Astrocyte (in vitro differentiated cells and primary cell): ENCODE data around the gene TDO2. TPM values are rescaled to one million over a fixed set of nuclear protein-coding genes. Genes with fewer than 3 reads are reported as not detected.
"Not testable (repeated sequence)": the region's sequence is repeated elsewhere in the genome, so short reads cannot be mapped to it uniquely, and the experiment has no call there.

ENCODE experiments used
- DNase-seq: peaks from one replicate; pipeline ENCODE4 v3.0.0-alpha.2; 2010; ENCODE audit warnings: low read depth
- FAIRE-seq: peaks from 2 replicates; lab custom pipeline; 2011; peaks lifted over from hg19 to GRCh38; lab: Jason Lieb, UNC
- H2AFZ ChIP-seq: 2 replicates; pipeline ENCODE4 v1.6.0; 2012; ENCODE audit warnings: low read depth, low read length, inconsistent platforms
- H3K27ac ChIP-seq: 2 replicates; pipeline ENCODE4 v1.5.1; 2011; ENCODE audit warnings: low read depth, low read length, inconsistent platforms
- H3K27me3 ChIP-seq: 2 replicates; pipeline ENCODE4 v1.6.0; 2011; ENCODE audit warnings: low read length, inconsistent platforms; ENCODE audit not compliant: insufficient read depth
- H3K36me3 ChIP-seq: 2 replicates; pipeline ENCODE4 v1.5.1; 2011; ENCODE audit warnings: low read length, inconsistent platforms; ENCODE audit not compliant: insufficient read depth
- H3K4me1 ChIP-seq: 2 replicates; pipeline ENCODE4 v1.5.1; 2011; ENCODE audit warnings: low read length, inconsistent platforms; ENCODE audit not compliant: insufficient read depth
- H3K4me2 ChIP-seq: 2 replicates; pipeline ENCODE4 v1.6.0; 2012; ENCODE audit warnings: low read length, inconsistent platforms
- H3K4me3 ChIP-seq: 2 replicates; pipeline ENCODE4 v1.5.1; 2011; ENCODE audit warnings: low read depth, mild to moderate bottlenecking, low read length, inconsistent platforms; ENCODE audit not compliant: insufficient read depth
- H3K79me2 ChIP-seq: 2 replicates; pipeline ENCODE4 v1.6.0; 2012; ENCODE audit warnings: mild to moderate bottlenecking, low read length, inconsistent platforms; ENCODE audit not compliant: insufficient read depth
- H3K9ac ChIP-seq: 2 replicates; pipeline ENCODE4 v1.6.0; 2012; ENCODE audit warnings: mild to moderate bottlenecking, low read length, inconsistent platforms
- H3K9me3 ChIP-seq: 2 replicates; pipeline ENCODE4 v1.5.1; 2012; ENCODE audit warnings: low read depth, mild to moderate bottlenecking, low read length, inconsistent platforms; ENCODE audit not compliant: insufficient read depth
- H4K20me1 ChIP-seq: 2 replicates; pipeline ENCODE4 v1.6.0; 2012; ENCODE audit warnings: low read length, inconsistent platforms; ENCODE audit not compliant: insufficient read depth
- H3K27ac Mint-ChIP-seq: one replicate; pipeline ENCODE4 v1.8.0; 2021; ENCODE audit warnings: mild to moderate bottlenecking, mixed read lengths; ENCODE audit not compliant: unreplicated experiment
- H3K27me3 Mint-ChIP-seq: one replicate; pipeline ENCODE4 v1.8.0; 2021; ENCODE audit warnings: low read depth, mixed read lengths; ENCODE audit not compliant: unreplicated experiment
- H3K36me3 Mint-ChIP-seq: one replicate; pipeline ENCODE4 v1.8.0; 2021; ENCODE audit warnings: low read depth, mixed read lengths; ENCODE audit not compliant: unreplicated experiment
- H3K4me1 Mint-ChIP-seq: one replicate; pipeline ENCODE4 v1.8.0; 2021; ENCODE audit warnings: low read depth, mixed read lengths; ENCODE audit not compliant: unreplicated experiment
- H3K4me3 Mint-ChIP-seq: one replicate; pipeline ENCODE4 v1.8.0; 2021; ENCODE audit warnings: mild to moderate bottlenecking, moderate library complexity, mixed read lengths; ENCODE audit not compliant: unreplicated experiment
- H3K9me3 Mint-ChIP-seq: one replicate; pipeline ENCODE4 v1.8.0; 2021; ENCODE audit warnings: mild to moderate bottlenecking, mixed read lengths; ENCODE audit not compliant: unreplicated experiment
- CTCF ChIP-seq: IDR thresholded peaks from 2 replicates; pipeline ENCODE4 v1.5.1; 2011; ENCODE audit warnings: low read depth, mild to moderate bottlenecking, inconsistent platforms, low read length, moderate library complexity; ENCODE audit not compliant: insufficient read depth
- EZH2 ChIP-seq: IDR thresholded peaks from 2 replicates; pipeline ENCODE4 v1.6.1; 2012; ENCODE audit warnings: mild to moderate bottlenecking, low read length, inconsistent platforms; ENCODE audit not compliant: insufficient read depth
- total RNA-seq: library from RNA; stranded (reverse); gene quantifications from 2 replicates; pipeline ENCODE4 v1.2.1, GENCODE V29; 2021

The TDO2 gene
- total RNA-seq, 1 donor from 2014 or later, result not detected

GRCh38 chr4:155889946-155890345, 13.6 kb upstream of the TDO2 start:
- peaks cover 7% of the 10 kb centered on the region for H3K36me3 Mint-ChIP-seq
- H3K9me3 Mint-ChIP-seq, result peaks cover 16% of the 10 kb centered on the region
- no peak overlapping the region for H3K4me3 ChIP-seq
- no peaks in the 10 kb centered on the region for H3K36me3 ChIP-seq
- H3K4me2 ChIP-seq, result no peak overlapping the region
- no peak overlapping the region for H2AFZ ChIP-seq
- H3K27ac Mint-ChIP-seq, result no peak overlapping the region
- H4K20me1 ChIP-seq, result no peaks in the 10 kb centered on the region
- H3K27me3 ChIP-seq, result no peaks in the 10 kb centered on the region
- H3K79me2 ChIP-seq, result no peaks in the 10 kb centered on the region
- TF ChIP-seq CTCF (no peak), EZH2 (no peak)
- DNase-seq (no peak), FAIRE-seq (no peak)
- no peaks in the 10 kb centered on the region for H3K4me1 Mint-ChIP-seq
- H3K9me3 ChIP-seq, result peaks cover 3% of the 10 kb centered on the region
- no peak overlapping the region for H3K4me3 Mint-ChIP-seq
- H3K27ac ChIP-seq, result no peak overlapping the region
- H3K9ac ChIP-seq, result no peak overlapping the region
- H3K27me3 Mint-ChIP-seq, result no peaks in the 10 kb centered on the region
- H3K4me1 ChIP-seq, result no peaks in the 10 kb centered on the region

- TF ChIP-seq EZH2, result no peak
- no peak for TF ChIP-seq CTCF
- no peaks in the 10 kb centered on the region for H3K36me3 ChIP-seq
- no peaks in the 10 kb centered on the region for H3K4me1 Mint-ChIP-seq
- H3K4me1 ChIP-seq, result no peaks in the 10 kb centered on the region
- H3K27me3 ChIP-seq, result no peaks in the 10 kb centered on the region
- FAIRE-seq, result no peak
- no peak overlapping the region for H3K4me3 ChIP-seq
- peak; percentile 3 for DNase-seq
- no peak overlapping the region for H3K9ac ChIP-seq
- no peaks in the 10 kb centered on the region for H3K79me2 ChIP-seq
- H3K27me3 Mint-ChIP-seq, result no peaks in the 10 kb centered on the region
- H3K4me3 Mint-ChIP-seq, result no peak overlapping the region
- peaks cover 7% of the 10 kb centered on the region for H3K36me3 Mint-ChIP-seq
- no peak overlapping the region for H3K27ac Mint-ChIP-seq
- peaks cover 3% of the 10 kb centered on the region for H3K9me3 ChIP-seq
- H3K27ac ChIP-seq, result peak overlapping the region; percentile 19
- H4K20me1 ChIP-seq, result no peaks in the 10 kb centered on the region
- H2AFZ ChIP-seq, result no peak overlapping the region
- H3K4me2 ChIP-seq, result no peak overlapping the region
- peaks cover 16% of the 10 kb centered on the region for H3K9me3 Mint-ChIP-seq
These were observed 12.4 kb upstream of the TDO2 start for GRCh38 chr4:155891058-155891457.

- peaks cover 11% of the 10 kb centered on the region for H3K4me1 Mint-ChIP-seq
- H3K79me2 ChIP-seq, H3K27ac Mint-ChIP-seq, H3K4me1 ChIP-seq, H3K27me3 ChIP-seq, H2AFZ ChIP-seq, DNase-seq, H3K9me3 Mint-ChIP-seq, H3K36me3 ChIP-seq, H3K27me3 Mint-ChIP-seq, H3K4me3 Mint-ChIP-seq, H4K20me1 ChIP-seq, H3K9me3 ChIP-seq, FAIRE-seq, H3K4me2 ChIP-seq, H3K9ac ChIP-seq, H3K27ac ChIP-seq, H3K4me3 ChIP-seq, H3K36me3 Mint-ChIP-seq: not testable (repeated sequence)
These were observed 5.1 kb upstream of the TDO2 start for GRCh38 chr4:155898371-155898770.
